ENCODE results near the gene SGCE.

Gene SGCE

DNA sequence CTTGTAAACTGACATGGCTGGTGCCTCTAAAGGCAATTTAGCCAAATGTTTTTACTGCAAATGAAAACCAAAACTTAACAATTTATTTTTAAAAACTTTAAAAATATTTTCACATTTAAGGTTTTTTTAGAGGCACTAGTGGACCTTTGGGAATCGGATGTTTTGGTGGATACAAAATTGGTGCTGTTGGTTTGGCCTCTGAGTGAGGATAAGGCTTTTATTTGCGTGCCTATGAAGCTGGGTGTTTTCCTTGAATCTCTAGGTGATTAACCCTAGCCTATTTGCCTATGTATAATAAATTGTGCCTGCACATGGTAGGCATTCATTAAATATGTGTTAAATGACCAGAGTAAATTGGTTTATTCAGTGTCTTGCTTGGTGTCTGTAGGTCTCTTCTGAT lies 2.9 kb upstream of the SGCE start:
- DNase-seq = no peak

DNA sequence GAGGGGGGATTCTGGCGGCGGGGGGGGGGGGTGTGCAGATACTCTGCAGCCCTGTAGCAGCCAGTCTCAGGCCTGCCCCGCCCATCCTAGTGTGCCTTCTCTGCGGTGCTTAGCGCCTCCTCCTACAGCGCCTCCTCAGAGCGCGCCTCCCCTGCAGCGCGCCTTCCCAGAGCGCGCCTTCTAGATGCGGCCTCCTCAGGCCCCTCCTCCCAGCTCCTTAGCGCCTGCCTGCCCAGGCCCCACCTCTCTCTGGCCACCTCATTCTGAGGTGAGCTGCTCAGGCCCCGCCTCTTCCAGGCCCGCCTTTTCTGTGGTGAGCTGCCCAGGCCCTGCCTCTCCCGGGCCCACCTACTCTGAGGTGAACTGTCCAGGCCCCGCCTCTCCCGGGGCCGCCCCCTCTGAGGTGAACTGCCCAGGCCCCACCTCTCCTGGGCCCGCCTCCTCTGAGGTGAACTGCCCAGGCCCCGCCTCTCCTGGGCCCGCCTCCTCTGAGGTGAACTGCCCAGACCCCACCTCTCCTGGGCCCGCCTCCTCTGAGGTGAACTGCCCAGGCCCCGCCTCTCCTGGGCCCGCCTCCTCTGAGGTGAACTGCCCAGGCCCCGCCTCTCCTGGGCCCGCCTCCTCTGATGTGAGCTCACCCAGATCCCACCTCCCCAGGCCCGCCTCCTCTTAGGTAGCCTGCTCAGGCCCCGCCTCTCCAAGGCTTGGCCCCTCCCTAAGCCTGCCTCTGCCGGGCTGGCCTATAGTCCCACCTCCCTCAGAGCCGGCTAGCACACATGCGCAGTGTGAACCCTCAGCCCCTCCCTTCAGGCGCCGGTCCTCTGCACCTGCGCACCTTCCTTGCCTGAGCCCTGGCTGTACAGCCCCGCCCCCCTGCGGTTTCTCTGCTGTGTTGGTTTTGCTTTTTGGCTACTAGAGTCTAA lies 2.1 kb upstream of the SGCE start:
- DNase-seq = peak; percentile 93

DNA sequence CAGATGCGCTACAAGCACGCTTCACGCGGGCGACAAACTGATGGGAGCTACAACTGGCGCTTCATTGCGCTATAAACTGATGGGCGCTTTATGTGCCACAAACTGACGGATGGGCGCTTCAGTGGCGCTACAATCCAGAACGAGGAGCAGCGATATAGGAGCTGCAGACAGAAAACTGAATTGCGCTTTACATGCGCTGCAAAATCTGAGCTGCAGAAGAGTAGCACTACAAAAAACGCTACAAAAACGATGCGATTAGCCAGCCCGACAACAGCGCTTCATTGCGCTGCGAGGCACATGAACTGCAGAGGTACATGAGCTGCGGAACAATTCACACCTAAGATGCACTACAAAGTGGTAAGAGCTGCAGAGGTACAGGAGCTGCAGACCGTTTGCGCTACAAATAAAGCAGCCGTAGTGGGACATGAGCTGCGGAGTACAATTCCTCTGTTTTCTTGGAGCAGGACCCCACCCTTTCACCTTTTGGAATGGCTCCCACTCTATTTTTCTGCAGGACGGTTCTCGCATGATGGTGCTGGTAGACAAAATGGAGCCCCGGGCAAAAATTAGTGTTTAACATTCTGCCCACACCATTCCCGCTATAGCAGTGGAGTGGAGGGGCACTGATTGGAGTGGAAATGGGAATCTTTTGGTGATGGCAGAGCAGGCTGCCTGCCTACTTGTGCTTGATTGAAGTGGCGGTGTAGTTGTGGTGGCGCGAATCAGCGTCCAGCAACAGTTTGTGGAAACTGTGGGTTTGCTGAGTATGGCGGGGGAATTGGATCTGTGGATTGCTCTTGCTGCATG lies 1.2 kb upstream of the SGCE start:
- peak; percentile 51 for DNase-seq

DNA sequence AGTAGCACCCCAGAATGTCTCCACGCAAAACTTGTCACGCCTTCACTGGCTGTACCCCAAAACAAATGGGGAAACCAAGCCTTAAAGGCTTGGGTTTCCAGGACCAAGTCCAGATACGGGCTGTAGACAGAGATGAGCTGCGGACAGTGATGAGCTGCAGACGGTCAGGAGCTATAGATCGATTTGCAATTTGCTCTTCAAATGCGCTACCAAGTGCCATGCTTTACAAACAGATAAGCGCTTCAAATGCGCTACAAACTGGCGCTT lies 658 bp upstream of the SGCE start:
- no peak for DNase-seq

DNA sequence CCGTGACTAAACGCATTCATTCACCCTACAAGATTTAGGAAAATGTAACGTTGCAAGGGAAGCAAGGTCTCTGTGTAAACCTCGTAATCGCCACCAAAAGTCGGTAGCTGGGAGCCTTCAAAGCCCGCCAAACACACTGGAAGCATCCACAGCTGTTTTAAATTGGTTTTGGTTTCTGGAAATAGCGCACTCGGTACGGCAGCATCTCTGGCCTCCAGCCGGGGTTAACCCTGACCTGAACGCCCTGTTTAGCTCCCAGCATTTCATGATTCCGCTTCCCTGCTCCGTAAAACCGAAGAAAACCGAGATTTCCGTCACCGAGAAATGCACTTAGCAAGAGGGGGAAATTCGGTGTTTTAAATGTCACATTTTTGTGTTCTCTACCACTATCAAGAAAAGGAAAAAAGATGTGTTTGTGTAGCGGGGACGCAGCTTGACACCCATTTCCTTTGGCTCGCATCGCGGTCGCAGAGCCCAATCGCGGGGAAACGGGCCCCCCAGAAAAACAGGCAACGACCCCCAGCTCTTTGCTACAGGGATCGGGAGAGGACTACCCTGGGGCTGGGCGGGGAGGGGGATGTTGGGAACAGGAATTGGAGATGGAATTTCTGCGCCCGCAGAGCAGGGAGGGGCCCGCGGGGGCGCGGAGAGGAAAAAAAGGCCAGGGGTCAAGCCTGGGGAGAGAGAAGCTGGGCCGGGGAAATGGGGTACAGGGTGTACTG lies 646 bp downstream of the SGCE start:
- peak; percentile 39 for DNase-seq

DNA sequence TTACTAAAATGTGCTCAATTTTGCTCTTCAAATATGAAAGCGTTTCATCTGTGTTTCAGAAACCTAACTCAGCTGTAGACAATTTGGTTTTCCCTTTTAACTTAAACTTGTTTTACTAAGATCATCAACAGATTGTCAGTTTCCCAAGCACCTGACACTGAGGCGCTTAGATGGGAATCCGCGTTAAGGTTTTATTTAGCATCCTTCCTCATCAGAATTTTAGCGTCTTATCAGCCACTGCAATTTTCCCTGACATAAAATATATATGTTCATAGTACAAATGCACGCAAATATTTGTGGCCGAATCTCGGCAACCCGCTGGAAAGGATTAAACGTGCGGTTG lies 1.2 kb downstream of the SGCE start:
- no peak for DNase-seq

DNA sequence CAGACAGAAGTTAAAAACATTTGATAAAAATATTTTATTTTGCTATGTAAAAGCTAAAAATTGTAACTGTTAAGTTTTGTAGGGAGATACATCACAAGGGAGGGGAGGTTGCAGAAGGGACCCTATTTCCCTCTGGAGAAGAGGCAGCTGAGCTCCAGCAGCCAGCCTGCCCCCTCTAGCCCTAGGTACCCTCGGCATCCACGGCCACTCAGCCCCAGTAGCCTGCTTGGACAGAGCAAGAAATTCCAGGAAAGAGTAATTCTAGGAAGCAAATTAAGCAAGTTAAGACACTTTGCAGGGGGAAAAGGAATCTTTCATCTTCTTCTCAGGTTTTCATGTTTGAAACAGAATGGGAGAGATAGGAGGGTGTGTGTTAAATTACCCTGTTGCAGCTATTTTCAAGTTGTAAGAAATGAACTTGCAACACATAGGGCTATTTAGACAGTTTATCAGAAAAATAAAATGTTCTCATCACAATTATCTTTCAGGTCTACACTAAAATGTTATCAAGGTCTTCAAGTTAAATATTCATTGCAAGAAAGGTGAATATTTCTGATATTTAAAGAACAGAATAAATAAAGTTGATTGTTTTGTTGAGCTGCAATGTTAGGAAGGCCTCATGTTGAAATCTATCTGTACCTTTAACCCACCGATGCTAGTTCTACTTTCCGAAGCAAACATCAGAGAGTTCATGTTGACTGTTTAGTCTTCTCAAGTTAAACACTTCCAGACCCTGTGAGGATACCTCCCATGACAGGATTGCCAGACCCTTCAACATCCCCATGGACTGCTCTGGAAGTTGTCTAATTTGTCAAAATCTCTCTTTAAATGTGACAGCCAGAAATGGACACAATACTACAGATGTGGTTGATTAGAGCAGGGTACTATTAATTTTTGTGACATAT lies 5.5 kb downstream of the SGCE start:
- no peak for DNase-seq

DNA sequence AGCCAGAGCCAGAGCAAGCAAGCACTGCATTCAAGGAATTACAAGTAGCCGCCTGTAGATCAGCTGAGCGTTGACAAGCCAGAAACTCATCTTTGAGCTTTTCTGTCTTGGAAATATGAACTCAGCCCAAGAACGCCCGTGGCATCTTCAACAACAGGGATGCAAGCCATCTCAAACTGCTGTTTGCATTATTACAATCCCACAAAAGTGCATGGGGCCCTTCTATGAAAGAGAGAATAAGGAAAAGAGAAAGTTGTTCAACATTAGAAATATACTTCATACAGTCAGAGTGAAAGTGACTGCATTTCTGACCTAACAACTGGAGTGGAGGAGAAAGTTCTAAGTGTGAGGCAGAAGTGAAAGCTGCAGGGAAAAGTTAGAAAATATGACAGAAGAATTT lies 6.5 kb downstream of the SGCE start:
- DNase-seq = no peak

DNA sequence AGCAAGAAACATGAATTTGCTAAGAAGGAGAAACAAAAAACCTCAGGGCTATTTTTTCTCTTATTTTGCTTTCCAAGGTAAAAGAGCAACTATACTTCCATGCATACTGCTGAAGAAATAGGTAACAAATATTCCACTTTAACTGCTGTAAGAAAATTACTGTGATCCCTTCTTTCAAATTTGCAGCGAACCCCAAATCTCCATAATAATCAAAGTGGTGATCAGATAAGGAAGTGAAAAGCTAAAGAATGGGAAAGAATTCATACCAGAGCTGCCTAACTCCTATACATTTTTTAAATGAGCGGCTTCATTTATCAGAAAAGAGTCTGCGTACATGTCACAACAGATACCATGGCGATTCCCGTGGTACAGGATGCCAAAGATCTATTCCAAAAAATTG lies 7.2 kb downstream of the SGCE start:
- no peak for DNase-seq

DNA sequence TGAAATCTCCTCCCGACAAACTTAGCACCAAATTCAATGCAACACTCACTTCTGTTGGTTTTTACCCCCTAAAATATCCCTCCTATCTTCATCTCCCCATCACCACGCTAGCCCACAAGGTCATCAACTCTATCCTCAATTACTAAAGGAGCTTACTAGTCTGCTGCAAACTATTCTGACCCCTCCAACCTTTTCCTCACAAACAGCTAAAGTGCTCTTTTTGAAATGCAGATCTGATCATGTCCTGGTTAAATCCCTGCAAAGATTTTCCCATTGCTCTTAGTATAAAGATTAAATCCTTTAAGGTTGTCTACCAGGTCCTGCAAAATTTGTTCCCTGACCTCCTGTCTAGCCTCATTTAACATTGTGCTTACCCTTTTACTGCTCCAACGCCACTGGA lies 8.6 kb downstream of the SGCE start:
- DNase-seq = no peak

DNA sequence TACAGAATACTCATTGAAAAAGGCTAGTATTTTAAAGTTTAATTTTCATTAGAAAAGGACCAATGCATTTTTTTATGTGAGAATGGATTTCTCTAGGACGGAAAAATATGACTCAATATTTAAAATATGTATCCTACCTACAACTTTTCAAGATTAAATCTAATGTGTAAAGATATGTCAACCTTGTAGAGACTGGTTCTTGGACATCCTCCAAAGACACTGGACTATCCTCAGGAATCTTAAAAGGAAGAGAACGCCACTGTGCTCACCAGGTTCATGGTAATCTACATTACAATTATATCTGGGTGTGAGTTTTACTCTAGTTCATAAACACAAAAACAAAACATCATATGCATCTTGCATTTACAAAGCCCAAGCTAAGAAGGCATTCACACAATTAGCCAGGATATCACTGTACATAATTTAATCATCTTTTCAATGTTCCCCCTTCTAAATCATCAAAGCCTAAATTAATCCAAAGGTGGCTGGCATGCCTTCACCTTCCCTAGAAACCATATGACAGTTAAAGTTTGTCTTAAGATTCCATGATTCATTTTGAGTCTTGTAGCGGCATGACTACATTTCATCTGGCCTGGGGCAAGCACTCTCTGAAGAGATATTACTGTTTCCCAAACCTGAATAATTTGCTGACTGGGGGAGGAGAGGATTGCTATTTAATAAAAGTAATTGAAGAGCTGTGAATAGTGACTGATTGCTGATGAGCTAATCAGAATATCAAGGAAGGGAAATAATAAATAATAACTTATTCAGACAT lies 12.0 kb downstream of the SGCE start:
- no peak for DNase-seq

DNA sequence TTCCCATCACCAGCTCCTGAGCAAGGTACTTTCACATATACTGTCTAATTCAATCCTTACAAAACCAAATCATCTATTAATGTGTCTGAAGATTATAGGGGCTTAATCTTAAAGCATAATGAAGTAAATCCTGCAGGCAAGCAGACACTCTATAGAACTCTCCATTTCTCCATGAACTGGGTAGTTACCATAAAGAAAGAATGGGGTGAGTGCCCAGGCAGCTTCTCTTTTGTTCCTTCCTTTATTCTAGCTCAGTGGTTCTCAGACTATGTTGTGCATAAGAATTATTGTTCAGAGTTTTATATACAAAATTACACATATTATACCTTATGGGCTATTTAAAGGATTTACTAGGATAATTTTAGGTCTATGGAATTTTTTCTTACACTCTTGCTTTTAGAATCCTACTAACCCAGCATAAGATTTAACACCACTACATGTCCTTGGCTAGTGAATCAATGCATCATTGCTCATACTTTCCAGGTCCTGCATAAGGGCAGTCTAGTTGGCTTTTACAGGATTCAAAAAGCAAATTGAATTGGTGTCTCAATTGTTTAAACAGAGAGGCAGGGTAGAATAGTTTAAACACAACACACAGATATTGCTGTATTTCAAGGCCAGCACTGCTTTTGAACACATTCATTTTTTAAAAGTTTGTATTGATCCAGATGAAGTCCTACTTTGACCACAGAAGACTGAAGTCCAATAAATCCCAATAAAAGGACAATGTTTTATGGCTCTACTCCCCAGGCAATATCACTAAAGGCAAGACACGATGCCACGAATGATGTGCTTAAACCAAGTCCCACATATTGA lies 12.9 kb downstream of the SGCE start:
- no peak for DNase-seq

DNA sequence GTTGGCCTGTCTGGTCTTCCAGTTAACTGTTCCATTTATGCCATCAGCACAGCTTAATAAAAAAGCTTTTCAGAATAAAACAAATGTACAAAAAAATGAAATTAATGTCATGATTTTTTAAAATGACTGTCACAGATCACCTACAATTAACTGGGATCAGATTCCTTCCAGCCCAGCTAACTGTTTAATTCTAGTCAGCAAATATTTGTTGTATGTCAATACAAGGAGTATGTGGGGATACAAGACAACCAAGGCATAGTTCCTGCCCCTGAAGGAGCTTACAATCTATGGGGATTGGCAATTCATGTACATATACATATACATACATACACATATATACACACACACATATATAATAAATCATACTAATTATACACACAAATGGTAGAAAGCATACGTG lies 16.5 kb downstream of the SGCE start:
- no peak for DNase-seq

DNA sequence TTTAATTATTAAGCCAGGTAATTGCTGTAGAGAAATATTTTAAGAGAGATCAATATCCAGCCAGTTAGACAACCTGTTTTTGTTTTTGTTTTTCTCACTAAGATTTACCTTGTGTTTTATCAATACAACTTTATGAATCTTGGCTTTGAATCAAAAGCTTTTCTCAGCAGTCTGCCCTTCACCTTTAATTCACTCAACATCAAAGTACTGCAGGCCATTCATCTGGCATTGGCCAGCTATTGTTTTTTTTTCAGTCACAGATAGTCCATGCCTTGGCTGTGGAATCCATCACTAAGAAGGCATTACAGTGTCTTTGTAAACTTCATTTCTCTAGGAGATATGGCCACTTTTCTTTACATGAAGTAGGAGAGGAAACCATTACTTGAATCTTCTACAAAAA lies 20.2 kb downstream of the SGCE start:
- DNase-seq = no peak

DNA sequence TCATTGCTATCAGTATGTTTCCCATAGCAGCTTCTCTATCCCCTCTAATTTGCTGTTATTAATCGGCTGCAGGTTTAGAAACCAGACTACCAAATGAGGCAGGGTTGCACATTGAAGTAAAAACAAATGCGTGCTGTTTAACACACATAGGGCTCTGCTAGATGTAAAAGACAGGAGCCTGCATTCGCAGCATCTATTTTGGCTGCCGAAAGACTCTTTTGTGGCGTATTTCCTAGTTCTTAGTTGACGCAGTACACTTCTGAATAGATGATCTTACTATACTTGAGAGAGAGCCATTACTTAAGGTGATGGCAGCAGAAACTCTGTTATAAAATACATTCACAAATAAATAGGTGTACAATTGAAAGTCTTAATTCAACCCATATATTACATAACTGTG lies 21.4 kb downstream of the SGCE start:
- DNase-seq = no peak

DNA sequence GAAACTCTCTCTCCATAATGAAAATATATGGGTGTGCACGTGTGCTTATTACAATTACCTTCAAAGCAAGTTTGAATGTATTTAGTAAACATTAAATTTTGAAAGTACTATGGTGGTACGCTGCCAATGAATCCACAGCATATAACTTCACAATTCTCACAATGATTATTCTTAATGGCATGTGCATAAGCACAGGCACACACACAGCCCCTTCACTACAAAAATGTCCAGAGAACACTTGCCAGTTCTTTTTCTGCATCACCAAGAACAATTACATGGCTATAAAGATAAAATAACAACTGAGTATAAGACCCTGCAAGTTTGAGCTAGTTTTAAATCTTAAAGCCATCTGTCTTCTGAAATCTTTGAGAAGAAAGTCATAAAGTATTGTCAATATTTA lies 22.2 kb downstream of the SGCE start:
- no peak for DNase-seq

DNA sequence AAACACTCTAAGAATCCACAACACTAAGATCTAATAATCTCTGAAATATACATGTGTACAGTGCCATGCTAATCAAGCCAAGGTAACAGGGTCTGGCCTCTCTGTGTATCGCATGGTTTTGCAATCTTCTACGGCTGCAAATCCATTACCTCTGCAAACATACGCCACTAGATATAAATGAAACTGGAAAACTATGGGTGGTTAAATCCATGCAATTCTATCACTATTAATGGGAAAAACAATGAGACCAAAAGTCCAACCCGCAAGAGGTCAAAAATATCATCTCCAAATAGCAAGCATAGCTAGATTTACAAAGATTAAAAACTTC lies 23.0 kb downstream of the SGCE start:
- no peak for DNase-seq

DNA sequence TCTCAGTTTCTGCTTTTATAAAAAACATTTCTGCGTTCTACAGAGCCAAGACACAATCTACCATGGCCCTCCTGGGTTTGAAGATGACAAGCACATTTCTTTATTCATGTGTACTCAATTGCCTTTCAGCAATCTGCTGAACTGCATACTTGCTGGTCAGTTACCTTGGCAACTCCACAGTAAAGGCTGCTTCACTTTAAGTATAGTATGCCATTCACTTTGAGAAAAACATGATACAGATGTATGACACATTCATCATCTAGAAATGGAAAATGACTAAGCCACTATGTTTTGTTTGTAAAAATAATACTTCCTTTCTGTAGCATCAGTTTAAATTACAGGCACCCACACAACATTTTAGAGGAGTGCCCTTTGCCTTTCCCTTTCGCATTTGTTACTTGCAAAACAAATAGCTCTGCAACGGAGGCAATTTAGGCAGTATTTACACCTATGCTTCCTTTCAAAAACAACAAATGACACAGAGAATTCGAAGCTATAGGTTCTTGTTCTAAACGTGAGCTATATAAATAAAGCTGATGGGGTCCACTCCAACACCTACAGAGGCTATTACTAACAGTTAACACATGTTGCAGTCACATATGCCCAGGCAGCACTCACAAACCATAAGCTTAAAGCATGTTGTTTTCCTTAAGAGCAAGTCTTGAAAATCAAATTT lies 23.5 kb downstream of the SGCE start:
- no peak for DNase-seq

DNA sequence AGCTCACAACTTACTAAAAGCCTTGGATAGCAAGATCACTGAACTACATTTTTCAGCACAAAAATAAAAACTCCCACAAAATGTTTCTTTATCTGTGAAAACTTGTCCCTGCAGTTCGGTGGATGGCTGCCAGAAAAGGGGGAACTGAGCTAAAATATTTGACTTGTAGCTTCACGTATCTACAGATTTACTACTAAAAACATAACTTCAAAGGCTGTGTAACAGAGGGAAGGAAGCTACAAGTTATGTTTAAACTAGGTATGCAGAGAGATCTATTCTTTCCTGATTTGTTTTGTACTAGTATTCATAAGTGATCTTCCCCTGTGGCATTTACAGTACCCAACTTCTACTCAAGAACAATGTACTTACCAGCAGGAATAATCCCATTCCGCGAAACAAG lies 25.1 kb downstream of the SGCE start:
- no peak for DNase-seq

DNA sequence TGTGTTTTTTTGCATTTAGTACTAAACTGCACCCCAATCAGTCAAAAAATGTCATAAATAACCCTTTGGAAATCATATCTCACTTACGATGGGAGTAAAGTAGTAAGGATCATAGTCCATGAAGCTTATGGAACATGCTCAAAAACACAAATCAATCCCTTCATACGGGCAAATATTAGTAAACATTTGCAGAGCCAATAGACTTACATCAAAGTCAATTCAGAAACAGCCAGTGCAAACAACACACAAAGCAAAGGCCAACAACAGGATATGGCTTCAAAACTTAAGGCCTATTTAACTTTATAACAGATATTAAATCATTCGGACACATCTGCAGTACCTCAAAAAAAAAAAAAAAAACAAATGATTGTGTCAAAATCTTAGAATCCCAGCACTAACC lies 32.1 kb downstream of the SGCE start:
- DNase-seq = peak; percentile 2

DNA sequence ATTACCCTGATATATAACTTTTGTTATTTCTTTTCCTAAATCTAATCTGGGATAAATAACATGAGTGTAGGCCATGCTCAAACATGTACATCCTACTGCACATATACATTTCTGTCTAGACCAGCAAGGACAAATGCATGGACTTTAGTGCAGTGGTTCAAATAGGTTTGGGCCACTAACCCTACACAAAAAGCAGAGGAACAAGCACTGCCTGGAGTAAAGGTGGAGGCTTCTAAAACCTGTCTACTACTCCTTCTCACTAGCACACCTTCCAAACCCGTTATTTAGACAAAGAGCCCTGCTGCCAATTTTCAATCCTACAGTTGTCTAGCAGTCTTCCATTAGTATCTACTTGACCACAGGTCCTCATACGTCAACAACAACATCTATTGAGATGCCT lies 34.8 kb downstream of the SGCE start:
- no peak for DNase-seq
